Measurements from ENCODE around the gene MUC21. TPM values are rescaled to one million over a fixed set of nuclear protein-coding genes. Genes with fewer than 3 reads are reported as not detected.

The MUC21 gene
- not detected in 2 replicates for total RNA-seq

DNA sequence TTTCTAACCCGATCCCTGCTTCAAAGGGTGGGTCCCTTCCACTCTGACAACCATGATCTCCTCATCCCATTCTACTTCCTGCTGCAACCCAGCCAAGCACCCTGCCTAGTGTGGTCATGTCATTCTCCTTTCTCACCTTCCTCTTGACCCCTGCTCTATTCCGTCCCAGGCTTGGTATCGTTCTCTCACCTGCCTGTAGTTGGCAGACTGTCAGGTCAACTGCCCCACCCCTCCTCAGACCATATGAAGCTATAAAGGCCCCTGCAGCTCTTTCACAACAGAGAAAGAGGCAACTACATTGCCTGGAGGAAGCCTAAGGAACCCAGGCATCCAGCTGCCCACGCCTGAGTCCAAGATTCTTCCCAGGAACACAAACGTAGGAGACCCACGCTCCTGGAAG, at the start of gene MUC21:
TSS of gene MUC21 (plus strand) at position 280 of the 400 bp plus-strand sequence. CDS start 241 bp downstream, outside the sequence.

DNA sequence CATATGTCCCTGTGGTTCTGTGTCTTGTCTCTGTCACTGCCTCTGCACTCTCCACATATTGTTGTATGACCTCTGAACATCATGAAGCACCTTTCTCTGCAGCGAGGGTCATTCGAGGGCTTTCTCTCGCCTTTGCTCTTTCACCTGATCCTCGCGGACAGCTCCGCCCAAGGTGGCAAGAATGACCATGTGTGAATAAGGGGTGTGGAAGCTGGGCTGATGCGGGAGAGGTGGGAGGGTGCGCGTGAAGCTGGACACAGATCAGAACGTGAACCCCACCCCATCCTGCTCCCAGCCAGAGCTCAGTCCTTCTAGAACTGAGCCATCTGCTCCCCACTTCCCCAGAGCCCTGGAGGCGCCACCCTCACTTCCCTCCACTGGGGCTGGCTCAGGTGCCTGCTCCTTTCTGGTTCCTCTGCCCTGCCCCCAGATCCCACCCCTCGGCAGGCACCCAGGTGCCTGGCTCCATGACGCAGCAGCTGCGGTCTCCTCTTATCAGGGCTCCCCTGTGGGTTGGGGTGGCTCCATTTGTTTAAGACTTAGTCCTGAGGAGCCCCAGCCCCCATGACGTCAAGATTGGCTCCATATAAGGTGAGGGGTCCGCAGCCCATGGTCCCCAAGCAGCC, 43.0 kb upstream of the MUC21 start, which contains the start of gene MUCL3:
TSS of gene MUCL3 (plus strand) at position 613 of the 626 bp plus-strand sequence. CDS start 27 bp downstream, outside the sequence.

DNA sequence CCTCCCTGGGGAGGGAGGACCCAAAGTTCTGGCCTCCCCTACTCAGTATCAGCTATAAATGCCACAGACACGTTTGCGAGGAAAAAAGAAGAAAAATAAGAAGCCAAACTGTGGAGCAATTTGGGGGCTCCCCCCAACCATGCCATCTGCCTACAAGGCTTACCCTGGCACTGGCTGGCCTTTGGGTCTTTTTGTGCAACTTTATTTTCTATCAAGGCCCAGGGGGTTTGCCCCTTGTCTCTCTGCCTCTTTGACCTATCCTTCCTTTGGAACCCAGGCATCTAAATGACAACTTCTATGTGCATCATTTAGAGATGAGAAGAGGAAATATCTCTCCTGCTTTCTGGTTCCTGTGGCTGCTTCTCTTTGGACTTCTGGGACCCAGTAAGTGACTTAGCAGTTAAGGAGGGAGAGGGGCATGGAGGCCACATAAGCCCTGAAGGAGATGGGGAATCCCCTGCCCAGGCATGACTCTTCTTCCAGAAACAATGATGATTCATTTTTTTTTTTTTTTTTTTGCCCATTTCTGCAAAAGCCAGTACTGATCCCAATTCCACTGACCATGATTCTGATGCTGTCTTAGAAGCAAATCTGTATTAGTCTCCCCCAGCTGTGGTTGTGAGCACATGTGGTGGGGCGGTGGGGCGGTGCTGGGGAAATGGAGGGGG, 27.0 kb downstream of the MUC21 start, which contains the start of gene MUC22:
TSS of gene MUC22 (plus strand) at position 82 of the 668 bp plus-strand sequence. CDS start at position 315, 233 bp downstream.

Other genes starting within 250 kb of the MUC21 start
- 117 and 118 TPM in 2 replicates for gene FLOT1, start 241.0 kb upstream of the MUC21 start, total RNA-seq
- gene IER3, start 239.2 kb upstream of the MUC21 start, total RNA-seq = 52.7 and 165 TPM in 2 replicates
- 51.3 and 85.0 TPM in 2 replicates for gene DDR1, start 99.2 kb upstream of the MUC21 start, total RNA-seq
- gene GTF2H4, start 75.5 kb upstream of the MUC21 start, total RNA-seq = 9.6 and 10.3 TPM in 2 replicates
- 15.2 and 16.9 TPM in 2 replicates for gene VARS2, start 69.5 kb upstream of the MUC21 start, total RNA-seq
- not detected in 2 replicates for gene SFTA2, start 51.5 kb upstream of the MUC21 start, total RNA-seq
- not detected in 2 replicates for gene MUCL3, start 42.7 kb upstream of the MUC21 start, total RNA-seq
- gene MUC22, start 26.8 kb downstream of the MUC21 start, total RNA-seq = not detected in 2 replicates
- not detected in 2 replicates for gene C6orf15, start 128.9 kb downstream of the MUC21 start, total RNA-seq
- 0.82 and 16.1 TPM in 2 replicates for gene PSORS1C1, start 131.1 kb downstream of the MUC21 start, total RNA-seq
- not detected in 2 replicates for gene CDSN, start 136.7 kb downstream of the MUC21 start, total RNA-seq
- not detected in 2 replicates for gene PSORS1C2, start 155.3 kb downstream of the MUC21 start, total RNA-seq
- gene CCHCR1, start 174.1 kb downstream of the MUC21 start, total RNA-seq = 9.2 and 12.5 TPM in 2 replicates
- 2.7 and 5.0 TPM in 2 replicates for gene TCF19, start 174.9 kb downstream of the MUC21 start, total RNA-seq
- gene POU5F1, start 187.0 kb downstream of the MUC21 start, total RNA-seq = 0.23 TPM in 1 of 2 replicates, not detected in the other

Data from pericardium fibroblast (primary cell).